Measurements from ENCODE around the gene KANSL1. TPM values are rescaled to one million over a fixed set of nuclear protein-coding genes. Genes with fewer than 3 reads are reported as not detected.

The KANSL1 gene
- total and polyA plus RNA-seq, 8 donors, result 65.9 to 129 (median 79.0) TPM

- no peaks in the 10 kb centered on the region for H3K36me3 ChIP-seq
- no peak for ATAC-seq
- no peak for DNase-seq
- no peaks in the 10 kb centered on the region for H3K4me1 ChIP-seq
- TF ChIP-seq CTCF (IDR thresholded peaks at IDR 0.05), result no peak
- H3K27ac ChIP-seq, result no peak overlapping the region
- H3K9me3 ChIP-seq, result no peaks in the 10 kb centered on the region
- intact Hi-C loops (cut with DNase I), result no loop called here
- peaks cover 0 to 4% of the 10 kb centered on the region in 2 donors for H3K27me3 ChIP-seq
- no peak overlapping the region for H3K4me3 ChIP-seq
Observed at GRCh38 chr17:46012506-46013079, 180.6 kb downstream of the KANSL1 start.

DNA sequence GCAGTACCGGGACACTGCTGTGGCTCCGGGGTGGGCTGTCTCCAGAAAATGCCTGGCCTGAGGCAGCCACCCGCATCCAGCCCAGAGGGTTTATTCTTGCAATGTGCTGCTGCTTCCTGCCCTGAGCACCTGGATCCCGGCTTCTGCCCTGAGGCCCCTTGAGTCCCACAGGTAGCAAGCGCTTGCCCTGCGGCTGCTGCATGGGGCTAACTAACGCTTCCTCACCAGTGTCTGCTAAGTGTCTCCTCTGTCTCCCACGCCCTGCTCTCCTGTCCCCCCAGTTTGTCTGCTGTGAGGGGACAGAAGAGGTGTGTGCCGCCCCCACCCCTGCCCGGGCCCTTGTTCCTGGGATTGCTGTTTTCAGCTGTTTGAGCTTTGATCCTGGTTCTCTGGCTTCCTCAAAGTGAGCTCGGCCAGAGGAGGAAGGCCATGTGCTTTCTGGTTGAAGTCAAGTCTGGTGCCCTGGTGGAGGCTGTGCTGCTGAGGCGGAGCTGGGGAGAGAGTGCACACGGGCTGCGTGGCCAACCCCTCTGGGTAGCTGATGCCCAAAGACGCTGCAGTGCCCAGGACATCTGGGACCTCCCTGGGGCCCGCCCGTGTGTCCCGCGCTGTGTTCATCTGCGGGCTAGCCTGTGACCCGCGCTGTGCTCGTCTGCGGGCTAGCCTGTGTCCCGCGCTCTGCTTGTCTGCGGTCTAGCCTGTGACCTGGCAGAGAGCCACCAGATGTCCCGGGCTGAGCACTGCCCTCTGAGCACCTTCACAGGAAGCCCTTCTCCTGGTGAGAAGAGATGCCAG, 181.3 kb downstream of the KANSL1 start:
- intact Hi-C loops (cut with DNase I), result no loop called here
- Histone ChIP-seq H3K4me3 (no peak overlapping the region), H3K27ac (no peak overlapping the region), H3K36me3 (no peaks in the 10 kb centered on the region), H3K4me1 (no peaks in the 10 kb centered on the region), H3K27me3 (peaks cover 0 to 4% of the 10 kb centered on the region in 2 donors), H3K9me3 (no peaks in the 10 kb centered on the region)
- TF ChIP-seq CTCF (IDR thresholded peaks at IDR 0.05), result no peak
- ATAC-seq (no peak), DNase-seq (no peak)

DNA sequence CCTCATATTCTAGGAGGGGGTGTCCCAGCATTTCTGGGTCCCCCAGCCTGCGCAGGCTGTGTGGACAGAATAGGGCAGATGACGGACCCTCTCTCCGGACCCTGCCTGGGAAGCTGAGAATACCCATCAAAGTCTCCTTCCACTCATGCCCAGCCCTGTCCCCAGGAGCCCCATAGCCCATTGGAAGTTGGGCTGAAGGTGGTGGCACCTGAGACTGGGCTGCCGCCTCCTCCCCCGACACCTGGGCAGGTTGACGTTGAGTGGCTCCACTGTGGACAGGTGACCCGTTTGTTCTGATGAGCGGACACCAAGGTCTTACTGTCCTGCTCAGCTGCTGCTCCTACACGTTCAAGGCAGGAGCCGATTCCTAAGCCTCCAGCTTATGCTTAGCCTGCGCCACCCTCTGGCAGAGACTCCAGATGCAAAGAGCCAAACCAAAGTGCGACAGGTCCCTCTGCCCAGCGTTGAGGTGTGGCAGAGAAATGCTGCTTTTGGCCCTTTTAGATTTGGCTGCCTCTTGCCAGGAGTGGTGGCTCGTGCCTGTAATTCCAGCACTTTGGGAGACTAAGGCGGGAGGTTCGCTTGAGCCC, 182.5 kb downstream of the KANSL1 start:
- intact Hi-C loops (cut with DNase I), result no loop called here

DNA sequence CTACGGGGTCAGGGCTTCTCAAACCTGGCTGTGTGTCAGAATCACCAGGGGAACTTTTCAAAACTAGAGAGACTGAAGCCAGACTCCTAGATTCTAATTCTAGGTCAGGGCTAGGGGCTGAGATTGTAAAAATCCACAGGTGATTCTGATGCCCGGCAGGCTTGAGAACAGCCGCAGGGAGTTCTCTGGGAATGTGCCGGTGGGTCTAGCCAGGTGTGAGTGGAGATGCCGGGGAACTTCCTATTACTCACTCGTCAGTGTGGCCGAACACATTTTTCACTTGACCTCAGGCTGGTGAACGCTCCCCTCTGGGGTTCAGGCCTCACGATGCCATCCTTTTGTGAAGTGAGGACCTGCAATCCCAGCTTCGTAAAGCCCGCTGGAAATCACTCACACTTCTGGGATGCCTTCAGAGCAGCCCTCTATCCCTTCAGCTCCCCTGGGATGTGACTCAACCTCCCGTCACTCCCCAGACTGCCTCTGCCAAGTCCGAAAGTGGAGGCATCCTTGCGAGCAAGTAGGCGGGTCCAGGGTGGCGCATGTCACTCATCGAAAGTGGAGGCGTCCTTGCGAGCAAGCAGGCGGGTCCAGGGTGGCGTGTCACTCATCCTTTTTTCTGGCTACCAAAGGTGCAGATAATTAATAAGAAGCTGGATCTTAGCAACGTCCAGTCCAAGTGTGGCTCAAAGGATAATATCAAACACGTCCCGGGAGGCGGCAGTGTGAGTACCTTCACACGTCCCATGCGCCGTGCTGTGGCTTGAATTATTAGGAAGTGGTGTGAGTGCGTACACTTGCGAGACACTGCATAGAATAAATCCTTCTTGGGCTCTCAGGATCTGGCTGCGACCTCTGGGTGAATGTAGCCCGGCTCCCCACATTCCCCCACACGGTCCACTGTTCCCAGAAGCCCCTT, 183.3 kb downstream of the KANSL1 start:
- TF ChIP-seq CTCF (IDR thresholded peaks at IDR 0.05), result no peak
- Histone ChIP-seq H3K4me1 (no peaks in the 10 kb centered on the region), H3K4me3 (no peak overlapping the region), H3K9me3 (no peaks in the 10 kb centered on the region), H3K27me3 (peaks cover 0 to 4% of the 10 kb centered on the region in 2 donors), H3K36me3 (no peaks in the 10 kb centered on the region), H3K27ac (no peak overlapping the region)
- intact Hi-C loops (cut with DNase I), result no loop called here
- DNase-seq, result no peak
- no peak for ATAC-seq

More for the DNA sequence above, 182.5 kb downstream of the KANSL1 start:
- no peak overlapping the region for H3K27ac ChIP-seq
- no peaks in the 10 kb centered on the region for H3K9me3 ChIP-seq
- H3K36me3 ChIP-seq, result no peaks in the 10 kb centered on the region
- H3K4me1 ChIP-seq, result no peaks in the 10 kb centered on the region
- TF ChIP-seq CTCF (IDR thresholded peaks at IDR 0.05), result no peak
- DNase-seq (no peak), ATAC-seq (no peak)
- peaks cover 0 to 4% of the 10 kb centered on the region in 2 donors for H3K27me3 ChIP-seq
- no peak overlapping the region for H3K4me3 ChIP-seq
